A673 (cell line): ENCODE measurements around the gene CLEC5A.

ENCODE experiments used
- EZH2 ChIP-seq: fragments of 200-600 bp; sonication (generic); IDR thresholded peaks from 2 replicates; pipeline ENCODE4 v1.6.1; 2017; ENCODE audit warnings: borderline replicate concordance, low read depth, mild to moderate bottlenecking, mixed read lengths, antibody characterized with exemption, low read length; ENCODE audit not compliant: poor library complexity, severe bottlenecking
- TF ChIP-seq, protein P1 (sequence below): fragments of 300-800, 200-600 bp; sonication (generic); conservative IDR thresholded peaks from 2 replicates; pipeline ENCODE4 v1.5.1; 2017; ENCODE audit warnings: low read depth, mild to moderate bottlenecking, antibody characterized with exemption, low read length, moderate library complexity, mixed read lengths

DNA sequence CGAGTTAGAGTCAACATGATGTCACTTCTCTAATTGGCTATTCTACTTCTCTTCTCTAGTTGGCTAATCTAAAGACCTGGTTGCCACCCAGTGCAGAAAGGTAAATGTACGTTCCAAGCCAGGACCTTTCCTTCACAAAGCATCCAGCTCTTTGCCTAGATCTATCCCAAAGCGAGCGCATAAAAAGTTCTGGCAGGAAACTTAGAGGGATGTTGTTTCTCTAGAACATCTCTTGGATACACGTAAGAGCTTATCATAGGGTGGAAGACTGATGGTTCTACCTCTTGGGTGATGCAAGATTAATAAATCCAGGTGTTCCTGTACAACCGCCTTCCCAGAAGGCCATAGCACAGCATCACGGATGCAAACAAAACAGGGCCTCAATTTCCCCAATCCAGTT, 26.9 kb upstream of the CLEC5A start, which contains the start of gene TAS2R38:
- no peak for TF ChIP-seq EZH2
- TF ChIP-seq, protein P1, sequence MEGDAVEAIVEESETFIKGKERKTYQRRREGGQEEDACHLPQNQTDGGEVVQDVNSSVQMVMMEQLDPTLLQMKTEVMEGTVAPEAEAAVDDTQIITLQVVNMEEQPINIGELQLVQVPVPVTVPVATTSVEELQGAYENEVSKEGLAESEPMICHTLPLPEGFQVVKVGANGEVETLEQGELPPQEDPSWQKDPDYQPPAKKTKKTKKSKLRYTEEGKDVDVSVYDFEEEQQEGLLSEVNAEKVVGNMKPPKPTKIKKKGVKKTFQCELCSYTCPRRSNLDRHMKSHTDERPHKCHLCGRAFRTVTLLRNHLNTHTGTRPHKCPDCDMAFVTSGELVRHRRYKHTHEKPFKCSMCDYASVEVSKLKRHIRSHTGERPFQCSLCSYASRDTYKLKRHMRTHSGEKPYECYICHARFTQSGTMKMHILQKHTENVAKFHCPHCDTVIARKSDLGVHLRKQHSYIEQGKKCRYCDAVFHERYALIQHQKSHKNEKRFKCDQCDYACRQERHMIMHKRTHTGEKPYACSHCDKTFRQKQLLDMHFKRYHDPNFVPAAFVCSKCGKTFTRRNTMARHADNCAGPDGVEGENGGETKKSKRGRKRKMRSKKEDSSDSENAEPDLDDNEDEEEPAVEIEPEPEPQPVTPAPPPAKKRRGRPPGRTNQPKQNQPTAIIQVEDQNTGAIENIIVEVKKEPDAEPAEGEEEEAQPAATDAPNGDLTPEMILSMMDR: no peak
